ENCODE measurements around the gene NLRP9.
A peak's percentile ranks its signal among the peaks of the same experiment; 100 is the strongest.

The NLRP9 gene

DNA sequence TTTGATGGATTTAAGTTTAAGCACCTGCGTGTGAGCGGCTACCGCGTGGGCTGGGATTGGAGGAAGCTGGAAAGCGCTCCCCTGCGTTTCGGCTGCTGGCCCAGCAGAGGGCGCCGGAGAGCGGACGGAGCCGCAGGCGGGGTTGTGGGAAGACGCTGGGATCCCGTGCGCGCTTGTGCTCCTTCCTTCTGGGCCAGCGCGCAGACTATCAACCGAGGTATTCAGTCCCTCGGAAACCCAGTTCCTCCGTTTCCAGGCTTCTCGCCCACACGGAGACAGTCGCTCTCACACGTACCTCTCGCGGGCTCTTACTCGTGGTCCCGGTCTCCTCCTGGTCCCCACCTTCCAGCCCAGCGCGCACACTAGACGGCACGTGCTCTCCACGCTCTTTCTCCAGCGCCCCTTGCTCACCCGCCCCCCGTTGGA, 34.4 kb downstream of the NLRP9 start:
- peak; percentile 28 to 41 for DNase-seq (ENCODE audit: low read depth in 2 of 2)

DNA sequence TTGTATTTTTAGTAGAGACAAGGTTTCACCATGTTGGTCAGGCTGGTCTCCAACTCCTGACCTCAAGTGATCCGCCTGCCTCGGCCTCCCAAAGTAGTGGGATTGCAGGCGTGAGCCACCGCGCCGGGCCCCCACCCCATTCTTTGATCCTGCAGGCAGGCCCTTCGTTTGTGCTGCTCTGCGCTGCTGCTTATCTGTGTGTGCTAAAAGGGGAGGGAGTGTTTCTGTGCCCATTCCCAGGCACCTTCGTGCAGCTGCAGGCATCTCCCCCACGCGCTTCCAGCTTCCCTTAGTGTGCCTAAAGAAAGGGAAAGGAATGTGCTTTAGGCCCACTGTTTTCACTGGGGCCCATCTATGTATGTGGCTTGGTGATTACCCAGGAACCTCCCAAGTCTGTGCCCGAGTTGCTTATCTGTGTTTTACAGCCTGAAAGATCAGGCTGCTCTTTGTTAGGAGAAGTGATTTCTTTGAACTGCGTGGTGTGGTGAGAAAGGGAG, 36.0 kb downstream of the NLRP9 start:
- no peak for DNase-seq (ENCODE audit: low read depth in 2 of 2)

DNA sequence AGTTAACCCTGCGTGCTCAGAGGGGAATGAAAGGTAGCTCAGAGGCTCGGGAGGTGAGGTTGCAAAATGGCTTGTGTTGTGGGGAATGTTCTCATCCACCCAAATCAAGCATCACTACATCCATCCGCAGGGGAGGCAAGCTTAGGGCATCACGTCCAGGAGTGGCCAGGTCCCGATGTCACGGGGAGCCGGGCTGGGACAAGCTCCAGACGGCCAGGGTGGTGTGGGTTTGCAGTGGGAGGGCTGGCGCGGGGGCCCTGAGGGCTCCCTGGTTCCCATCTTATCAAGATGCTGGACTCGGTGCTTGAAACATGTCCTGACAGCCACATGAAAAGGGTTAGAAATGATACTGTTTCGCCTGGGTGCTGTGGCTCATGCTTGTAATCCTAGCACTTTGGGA, 37.4 kb downstream of the NLRP9 start:
- no peak for DNase-seq (ENCODE audit: low read depth in 2 of 2)

DNA sequence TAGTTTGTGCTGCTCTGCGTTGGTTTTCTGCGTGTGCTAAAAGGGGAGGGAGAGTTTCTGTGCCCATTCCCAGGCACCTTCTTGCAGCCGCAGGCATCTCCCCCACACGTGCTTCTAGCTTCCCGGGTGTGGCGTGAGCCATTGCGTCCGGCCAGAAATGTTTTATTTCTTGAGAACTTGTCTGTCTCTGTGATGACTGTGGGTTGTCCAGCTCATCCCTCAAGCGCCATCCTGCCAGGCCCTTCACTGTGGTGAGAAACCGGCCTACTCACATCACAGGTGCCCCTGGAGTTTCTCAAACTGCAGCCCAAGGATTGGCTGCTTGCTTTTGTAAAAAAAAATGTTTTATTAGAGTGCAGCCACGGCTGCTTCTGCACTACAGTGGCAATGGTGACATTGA, 39.0 kb downstream of the NLRP9 start:
- no peak for DNase-seq (ENCODE audit: low read depth in 2 of 2)

DNA sequence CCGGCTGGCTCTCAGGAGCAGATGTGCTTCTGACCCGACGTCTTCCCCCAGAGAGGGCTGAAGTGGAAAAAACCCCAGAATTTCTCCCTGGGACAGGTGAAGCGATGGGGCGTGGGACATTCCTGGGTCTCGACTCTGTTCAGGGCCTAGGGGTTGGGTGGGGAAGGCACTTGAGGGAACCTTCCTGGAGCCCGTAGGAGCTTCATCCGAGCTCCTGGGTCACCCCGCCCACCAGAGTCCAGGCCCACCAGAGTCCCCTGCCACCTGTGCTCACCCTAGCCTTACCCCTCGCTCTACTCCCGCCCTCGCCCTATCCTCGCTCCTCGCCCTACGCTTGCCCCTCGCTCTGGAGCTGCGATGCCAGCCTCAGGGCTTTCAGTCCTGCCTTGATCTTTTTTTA, 39.9 kb downstream of the NLRP9 start:
- no peak for DNase-seq (ENCODE audit: low read depth in 2 of 2)

DNA sequence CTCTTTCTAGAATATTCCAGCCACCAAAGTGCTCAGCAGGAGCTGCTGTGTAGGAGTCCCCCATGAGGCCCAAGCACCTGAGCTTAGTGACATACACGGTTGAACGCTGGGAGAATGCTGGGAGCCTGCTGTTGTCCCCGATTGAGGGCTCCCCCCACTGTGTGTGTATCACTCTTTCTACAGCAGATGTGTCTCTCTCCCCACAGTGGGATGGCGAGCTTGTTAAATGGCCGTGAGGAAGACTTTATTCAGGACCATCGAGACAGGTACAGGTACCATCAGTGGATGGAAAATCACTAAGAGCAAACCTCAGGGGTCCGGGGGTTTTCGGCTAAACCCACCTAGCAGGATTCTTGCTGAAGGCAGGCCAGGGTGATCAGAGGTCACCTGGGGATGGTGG, 40.5 kb downstream of the NLRP9 start:
- DNase-seq (ENCODE audit: low read depth in 2 of 2), result no peak

DNA sequence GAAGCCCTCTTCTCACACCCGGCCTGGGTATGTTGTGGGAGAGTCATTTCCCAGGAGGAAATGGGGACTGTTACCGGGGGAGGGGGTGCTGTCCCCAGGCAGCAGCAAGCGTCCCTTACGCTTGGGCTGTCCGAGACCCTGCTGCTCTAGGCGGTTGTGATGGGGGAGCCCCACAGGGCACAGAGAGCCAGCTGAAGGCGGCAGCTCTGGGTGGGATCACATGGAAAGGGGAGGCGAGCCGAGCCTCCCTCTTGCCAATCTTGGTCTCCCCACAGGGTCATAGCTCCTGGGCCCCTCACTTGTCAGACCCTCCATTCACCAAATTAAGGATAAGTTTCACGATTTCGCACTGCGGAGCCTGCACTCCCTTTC, 41.1 kb downstream of the NLRP9 start:
- no peak for DNase-seq (ENCODE audit: low read depth in 2 of 2)

DNA sequence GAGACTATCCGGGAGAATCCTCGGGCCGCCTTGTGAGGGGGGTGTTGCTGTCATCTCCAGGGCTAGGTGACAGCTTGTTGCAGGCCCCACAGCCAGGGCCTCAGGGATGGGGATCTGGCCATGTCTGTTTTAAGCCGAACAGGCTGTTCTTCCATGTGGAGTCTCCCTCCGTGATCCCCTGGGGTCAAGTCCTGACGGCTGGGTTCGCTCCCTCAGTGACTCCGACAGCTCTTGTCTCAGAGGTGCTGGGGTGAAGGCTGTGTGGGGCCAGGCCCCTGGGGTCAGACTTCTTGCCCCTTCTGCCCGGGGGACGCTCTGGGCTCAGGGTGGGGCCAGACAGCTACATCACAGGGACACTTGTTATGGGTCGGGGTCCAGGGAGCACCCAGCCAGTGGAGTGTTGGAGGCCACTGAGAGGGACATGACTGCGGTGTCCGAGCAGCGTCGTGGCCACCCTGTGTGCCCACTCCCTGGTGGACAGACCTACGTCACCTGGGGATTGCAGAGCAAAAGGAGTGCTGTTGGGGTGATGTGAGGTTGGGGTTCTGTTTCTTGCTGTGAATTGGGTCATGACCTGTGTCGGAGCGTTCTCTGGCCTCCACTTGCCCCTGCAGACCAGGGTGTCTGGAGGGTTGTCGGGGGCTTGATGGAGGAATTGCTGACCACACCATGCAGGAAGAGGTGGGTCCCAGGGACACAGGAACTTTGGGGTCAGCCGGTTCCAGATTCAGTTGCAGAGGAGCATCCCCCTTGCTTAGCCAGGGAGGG, 41.7 kb downstream of the NLRP9 start:
- no peak for DNase-seq (ENCODE audit: low read depth in 2 of 2)

DNA sequence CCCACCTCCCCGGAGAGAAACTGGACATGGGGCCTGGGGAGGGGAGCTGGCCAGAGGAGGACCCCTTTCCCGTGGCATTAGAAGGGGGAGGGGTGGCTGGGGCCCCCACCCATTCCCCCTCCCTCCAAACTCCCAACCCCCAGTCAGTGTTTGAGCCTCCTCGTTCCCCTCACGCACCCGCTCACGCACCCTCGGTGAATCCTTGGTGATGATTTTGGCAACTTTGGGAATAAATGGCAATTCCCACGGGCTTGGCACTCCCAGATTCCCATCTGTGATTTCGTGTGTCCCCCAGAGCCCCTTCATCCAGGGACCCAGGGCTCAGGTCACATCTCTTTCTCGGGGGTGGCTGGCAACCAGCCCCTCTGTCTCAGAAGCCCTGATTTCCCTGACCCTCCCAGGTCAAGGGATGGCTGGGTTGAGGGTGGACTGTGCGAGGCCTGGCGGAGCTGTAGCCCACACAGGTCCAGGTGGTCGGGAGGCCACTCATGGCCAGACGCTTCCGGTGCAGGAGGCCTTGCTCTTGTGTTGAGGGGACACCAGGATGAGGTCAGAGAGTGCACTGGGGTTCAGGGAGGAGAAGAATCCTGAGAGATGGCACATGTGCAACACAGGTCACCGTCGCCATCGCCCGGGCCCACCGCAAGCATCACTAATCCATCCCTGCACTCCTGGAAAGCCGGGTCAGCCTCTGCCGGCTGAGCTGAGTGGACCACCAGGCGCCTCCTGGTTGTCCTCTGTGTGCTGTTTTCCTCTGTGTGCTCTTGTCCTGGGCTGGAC, 42.5 kb downstream of the NLRP9 start:
- no peak for DNase-seq (ENCODE audit: low read depth in 2 of 2)

DNA sequence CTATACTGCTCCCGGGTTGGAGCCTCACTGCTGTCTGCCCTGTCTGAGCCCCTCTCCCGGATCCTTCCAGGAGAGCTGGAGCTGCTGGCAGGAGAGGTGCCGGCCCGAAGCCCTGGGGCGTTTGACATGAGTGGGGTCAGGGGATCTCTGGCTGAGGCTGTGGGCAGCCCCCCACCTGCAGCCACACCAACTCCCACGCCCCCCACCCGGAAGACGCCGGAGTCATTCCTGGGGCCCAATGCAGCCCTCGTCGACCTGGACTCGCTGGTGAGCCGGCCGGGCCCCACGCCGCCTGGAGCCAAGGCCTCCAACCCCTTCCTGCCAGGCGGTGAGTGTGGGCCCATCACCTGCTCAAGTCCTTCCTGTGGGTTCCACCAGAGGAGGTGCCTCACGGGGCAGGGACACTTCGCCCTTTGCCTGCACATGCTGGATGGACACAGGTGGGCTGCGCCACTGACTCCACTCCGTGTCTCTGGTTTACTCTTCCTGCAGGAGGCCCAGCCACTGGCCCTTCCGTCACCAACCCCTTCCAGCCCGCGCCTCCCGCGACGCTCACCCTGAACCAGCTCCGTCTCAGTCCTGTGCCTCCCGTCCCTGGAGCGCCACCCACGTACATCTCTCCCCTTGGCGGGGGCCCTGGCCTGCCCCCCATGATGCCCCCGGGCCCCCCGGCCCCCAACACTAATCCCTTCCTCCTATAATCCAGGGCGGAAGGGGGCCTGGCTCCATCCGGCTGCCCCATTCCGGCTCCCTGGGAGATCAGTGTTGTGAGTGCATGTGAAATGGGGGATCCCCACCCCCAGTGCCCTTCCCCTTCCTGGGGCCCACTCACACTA, 43.3 kb downstream of the NLRP9 start:
- no peak for DNase-seq (ENCODE audit: low read depth in 2 of 2)

DNA sequence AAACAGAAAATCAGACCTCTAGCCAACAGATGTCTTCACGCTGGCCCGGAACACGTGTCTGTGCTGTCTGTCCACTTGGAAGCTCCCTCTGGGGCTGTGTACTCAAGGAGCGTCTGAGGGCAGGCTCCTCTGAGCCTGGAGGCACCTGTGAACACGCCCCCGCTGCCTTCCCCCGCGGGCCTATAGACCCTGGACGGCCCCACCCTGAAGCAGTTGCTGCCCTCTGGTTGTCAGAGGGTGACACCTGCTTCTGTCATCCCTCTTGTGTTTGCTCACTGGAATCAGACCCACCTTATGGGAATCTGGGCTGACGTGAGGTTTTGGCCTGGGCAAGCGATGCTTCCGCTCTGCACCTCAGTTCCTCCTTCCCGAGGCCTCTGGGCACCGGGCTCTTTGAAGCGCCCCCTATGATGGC, 44.0 kb downstream of the NLRP9 start:
- DNase-seq (ENCODE audit: low read depth in 2 of 2), result no peak

DNA sequence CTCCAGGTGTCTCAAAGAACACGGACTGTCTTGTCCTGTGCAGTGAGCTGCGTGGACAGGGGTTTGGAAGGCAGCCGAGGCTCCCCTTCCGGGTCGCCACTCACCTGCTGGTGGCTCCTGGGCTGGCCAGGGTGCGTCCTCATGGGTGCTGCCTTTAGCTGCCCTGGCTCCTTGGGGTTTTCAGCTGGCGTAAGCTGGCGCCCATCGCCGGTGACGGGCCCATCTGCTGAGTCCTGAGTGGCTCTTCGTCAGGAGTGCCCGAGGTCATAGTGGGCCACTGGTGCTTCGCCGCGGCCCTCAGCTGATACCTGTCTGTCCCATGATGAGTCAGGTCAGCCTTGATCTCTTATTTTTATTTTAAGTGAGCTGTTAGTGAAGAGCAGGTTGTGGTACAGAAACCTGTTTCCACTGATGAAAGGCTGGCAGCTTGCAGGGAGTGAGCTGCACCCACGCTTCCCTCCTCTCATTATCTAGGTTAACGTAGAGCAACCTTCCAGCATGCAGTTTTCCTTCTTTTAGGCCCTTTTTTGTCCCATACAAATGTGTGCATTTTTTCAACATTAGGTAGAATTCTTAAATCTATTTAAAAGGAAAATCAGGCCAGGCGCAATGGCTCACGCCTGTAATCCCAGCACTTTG, 44.7 kb downstream of the NLRP9 start:
- DNase-seq (ENCODE audit: low read depth in 2 of 2), result no peak

DNA sequence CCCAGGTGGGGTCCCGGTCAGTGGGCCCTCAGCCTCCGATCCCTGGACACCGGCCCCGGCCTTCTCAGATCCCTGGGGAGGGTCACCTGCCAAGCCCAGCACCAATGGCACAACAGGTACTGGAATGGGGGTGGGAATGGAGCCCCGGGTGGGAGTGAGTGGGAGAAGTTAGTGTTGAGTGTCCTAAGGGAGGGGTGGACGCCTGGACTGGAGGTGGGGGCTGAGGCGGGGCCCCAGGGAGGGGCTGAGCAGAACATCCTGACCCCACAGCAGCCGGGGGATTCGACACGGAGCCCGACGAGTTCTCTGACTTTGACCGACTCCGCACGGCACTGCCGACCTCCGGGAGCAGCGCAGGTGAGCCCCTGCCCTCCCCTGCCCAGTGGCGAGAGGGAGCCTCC, 45.5 kb downstream of the NLRP9 start:
- no peak for DNase-seq (ENCODE audit: low read depth in 2 of 2)

DNA sequence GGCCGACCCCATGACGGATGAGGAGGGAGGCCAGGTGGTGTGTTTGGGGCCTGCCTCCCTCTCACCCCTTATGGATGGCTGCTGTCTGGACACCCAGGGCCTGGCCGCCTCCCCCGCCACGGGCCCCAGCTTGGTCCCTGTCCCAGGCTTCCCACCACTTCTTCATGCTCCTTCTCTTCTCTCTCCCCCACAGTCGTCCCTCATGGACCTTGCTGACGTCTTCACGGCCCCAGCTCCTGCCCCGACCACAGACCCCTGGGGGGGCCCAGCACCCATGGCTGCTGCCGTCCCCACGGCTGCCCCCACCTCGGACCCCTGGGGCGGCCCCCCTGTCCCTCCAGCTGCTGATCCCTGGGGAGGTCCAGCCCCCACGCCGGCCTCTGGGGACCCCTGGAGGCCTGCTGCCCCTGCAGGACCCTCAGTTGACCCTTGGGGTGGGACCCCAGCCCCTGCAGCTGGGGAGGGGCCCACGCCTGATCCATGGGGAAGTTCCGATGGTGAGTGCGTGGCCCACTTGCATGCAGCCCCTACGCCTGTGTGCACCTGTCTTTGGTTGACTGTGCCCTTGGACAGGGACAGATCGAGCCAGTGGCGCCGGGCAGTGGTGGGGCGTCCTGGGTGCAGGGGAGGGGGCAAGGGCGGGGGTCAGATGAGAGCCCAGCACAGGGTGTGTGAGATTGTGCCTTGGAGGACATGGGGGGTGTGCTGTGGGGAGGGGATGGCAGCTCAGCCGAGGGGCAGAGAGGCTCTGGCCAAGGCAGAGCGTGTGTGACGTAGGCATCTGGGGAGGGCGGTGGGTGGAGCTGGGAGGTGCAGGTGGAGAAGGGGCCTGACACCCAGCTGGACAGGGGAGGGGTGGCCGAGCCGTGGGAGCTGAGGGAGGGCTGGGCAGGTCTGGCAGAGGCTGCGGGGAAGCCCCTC, 46.4 kb downstream of the NLRP9 start:
- no peak for DNase-seq (ENCODE audit: low read depth in 2 of 2)

DNA sequence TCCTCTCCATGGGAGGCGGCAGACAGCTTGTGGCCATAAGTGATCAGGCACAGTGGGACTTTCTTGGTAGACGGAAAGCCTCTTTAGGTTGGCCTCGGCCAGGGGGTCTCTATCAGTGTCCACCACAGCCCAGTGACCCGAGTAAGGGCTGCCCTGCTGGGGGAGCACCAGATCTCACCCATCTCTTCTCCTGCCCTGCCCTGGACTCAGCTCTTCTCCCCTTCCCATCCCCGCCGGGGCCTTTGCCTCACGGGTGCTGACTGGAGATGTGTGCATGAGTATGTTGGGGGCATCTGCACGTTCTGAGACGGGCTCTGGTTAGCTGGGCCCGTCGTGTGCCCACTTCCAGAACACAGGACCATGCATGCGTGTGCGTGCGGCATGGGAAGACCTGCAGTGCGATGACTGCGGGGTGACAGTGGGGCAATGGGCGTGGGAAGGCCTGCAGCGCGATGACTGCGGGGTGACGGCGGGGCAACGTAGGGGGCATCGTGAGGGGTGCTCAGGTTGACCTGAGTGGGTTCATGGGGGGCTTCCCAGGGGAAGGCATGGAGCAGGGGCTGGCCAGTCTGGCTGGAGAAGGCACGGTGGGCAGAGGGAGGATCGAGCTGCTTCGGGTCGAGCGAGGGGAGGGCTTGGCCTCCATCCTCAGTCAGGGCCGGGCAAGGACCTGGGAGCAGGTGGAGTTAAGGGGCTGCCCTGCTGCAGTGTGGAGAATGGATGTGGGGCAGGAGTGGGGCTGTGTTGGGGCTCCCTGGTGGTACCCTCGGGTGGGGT, 47.2 kb downstream of the NLRP9 start:
- no peak for DNase-seq (ENCODE audit: low read depth in 2 of 2)

DNA sequence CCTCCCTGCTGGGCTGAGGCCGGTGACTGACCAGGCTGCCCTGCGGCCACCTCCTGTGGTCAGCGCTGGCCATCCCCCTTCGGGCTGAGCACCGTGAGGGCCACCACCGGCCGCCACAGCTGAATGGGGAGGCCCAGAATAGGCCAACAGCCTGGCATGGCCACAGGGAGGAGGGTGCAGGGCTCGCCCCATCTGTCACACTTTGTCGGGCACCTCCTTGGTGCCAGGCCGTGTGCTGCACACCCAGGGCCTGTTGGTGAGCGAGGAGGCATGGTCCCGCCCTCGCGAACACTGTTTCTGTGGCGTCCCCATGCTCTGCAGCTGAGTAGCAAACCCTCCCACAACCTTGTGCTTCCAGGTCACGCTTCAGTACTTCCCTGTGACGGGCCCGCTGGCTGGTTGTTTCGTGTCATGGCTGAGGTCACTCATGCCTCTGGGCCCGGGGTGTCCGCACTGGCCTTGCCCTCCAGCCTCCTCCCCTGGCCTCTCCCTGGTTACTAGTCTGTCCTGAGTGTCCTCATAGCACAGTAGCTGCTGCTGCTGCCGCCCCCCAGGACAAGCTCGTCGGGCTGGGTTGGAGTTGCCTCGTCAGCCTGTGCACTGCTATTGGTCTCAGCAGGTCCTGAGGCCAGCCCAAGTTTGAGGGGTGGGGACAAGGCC, 48.0 kb downstream of the NLRP9 start:
- DNase-seq (ENCODE audit: low read depth in 2 of 2), result no peak

DNA sequence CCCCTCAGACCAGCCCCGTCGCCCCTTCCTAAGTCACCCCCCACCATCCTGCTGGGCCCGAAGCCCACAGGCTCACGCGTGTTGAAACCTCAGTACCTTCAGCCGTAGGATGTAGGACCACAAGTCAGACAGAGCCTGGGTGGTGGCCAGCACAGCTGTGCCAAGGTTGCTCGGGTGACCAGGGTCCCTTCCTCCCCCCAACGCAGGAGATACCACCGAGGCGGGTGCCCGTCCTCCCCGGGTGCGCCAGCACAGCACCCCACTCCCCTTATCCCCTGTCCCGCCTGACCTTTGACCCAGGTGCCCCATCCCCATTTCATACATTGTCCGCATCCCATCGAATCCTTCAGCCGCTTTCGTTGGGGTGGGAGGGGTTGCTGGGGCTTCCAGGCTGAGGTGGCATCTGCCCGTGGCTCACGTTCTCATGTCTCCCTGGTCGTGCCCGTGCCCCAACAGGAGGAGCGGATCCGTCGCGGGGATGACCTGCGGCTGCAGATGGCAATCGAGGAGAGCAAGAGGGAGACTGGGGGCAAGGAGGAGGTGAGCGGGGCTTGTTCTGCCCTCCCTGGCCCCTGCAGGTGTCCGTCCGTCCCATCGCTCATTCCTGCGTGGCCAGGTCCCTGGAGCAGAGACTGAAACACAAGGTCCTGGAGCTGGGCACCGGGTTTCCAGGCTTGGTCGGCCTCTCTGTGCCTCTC, 48.6 kb downstream of the NLRP9 start:
- DNase-seq (ENCODE audit: low read depth in 2 of 2), result no peak

DNA sequence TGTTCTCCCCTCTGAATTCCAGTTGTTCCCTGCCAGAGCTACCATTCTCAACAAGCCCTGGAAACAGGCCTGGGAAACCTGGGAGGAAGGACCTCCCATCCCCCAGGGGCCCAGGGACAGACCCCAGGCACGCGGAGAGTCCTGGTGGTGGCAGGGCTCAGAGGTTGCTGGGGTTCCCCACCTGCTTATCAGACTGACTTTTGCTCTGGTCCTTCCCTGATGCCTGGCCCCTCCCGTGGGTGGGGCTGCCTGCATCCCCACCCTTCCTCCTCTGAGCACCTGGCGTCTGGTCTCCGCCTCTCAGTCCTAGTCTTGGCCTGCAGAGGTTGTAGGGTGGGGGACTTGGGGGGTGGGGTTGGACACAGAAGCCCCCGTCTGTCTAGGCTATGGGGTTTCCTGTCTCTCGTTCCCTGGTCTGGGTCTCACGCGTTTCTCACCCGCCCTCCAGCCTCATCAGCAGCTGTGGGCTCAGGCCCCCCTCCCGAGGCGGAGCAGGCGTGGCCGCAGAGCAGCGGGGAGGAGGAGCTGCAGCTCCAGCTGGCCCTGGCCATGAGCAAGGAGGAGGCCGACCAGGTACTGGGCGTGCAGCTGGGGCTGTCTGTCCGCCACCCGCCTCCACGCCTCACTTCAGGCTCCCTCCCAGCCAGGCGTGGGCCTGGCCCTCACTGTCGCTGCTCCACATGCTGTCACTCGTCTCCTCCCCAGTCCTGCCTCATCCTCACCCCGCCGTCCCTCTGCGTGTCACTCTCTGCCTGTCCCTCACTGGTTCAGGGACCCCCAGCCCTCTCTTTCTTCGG, 49.6 kb downstream of the NLRP9 start:
- DNase-seq (ENCODE audit: low read depth in 2 of 2), result no peak
